ENCODE results near the gene CROT. TPM values are rescaled to one million over a fixed set of nuclear protein-coding genes. Genes with fewer than 3 reads are reported as not detected.

CROT gene
- total RNA-seq (2014; rRNA removed; shearing (Covaris generic)) (11.9 and 13.4 TPM in 2 replicates), polyA plus RNA-seq (2016; fragmentation: Nextera tagmentation; extraction: Ambion mirVana) (11.1 and 12.0 TPM in 2 replicates)

GRCh38 chr7:87345166-87345927 lies at the start of gene CROT:
TSS of gene CROT (plus strand) at chr7:87345664. CDS start at chr7:87349069, 3,405 bp downstream.
- WGBS, 2 experiments (ENCODE audit: low coverage in 1 of 2, low lambda C conversion rate in 2 of 2, missing lambda C conversion rate in 2 of 2): 2% methylated on average over 44 to 47 of the region's 53 CpGs

GRCh38 chr7:87300756-87301155 lies 44.7 kb upstream of the CROT start:
- Histone ChIP-seq H3F3A (ENCODE audit: insufficient read depth) (0 out of 2 replicates have a peak, but pooled peaks cover 4% of the 10 kb centered on the region), H3K79me2 (ENCODE audit: insufficient read depth) (no peaks in the 10 kb centered on the region), H3K4me1 (ENCODE audit: insufficient read depth) (no peaks in the 10 kb centered on the region), H3K9ac (no peak overlapping the region), H3K27me3 (replicated peaks; ENCODE audit: insufficient read depth) (peaks cover 16% of the 10 kb centered on the region), H4K20me1 (ENCODE audit: insufficient read depth) (no peaks in the 10 kb centered on the region; the same call in 1 of the 2 replicates), H3K36me3 (ENCODE audit: low read depth) (no peaks in the 10 kb centered on the region), H3K27ac (no peak overlapping the region), H3K4me3 (no peak overlapping the region), H3K9me3 (ENCODE audit: low read depth) (no peaks in the 10 kb centered on the region), H3K4me2 (ENCODE audit: unreplicated experiment) (no peak overlapping the region), H2AFZ (no peak overlapping the region), H3K9me2 (ENCODE audit: insufficient read depth) (no peaks in the 10 kb centered on the region)
- no peak for DNase-seq
- in situ Hi-C loops (cut with MboI): no loop called here
- TF ChIP-seq EZH2 (IDR thresholded peaks at IDR 0.05; ENCODE audit: insufficient read depth, poor library complexity, severe bottlenecking) (no peak), EZH2phosphoT487 (IDR thresholded peaks at IDR 0.05; ENCODE audit: insufficient read depth, low read depth) (no peak)

More at GRCh38 chr7:87345166-87345927, at the start of gene CROT:
- in situ Hi-C loops (cut with MboI): no loop called here
- Histone ChIP-seq H3F3A (ENCODE audit: insufficient read depth) (peaks cover 11% of the 10 kb centered on the region; the same call in 1 of the 2 replicates), H3K79me2 (ENCODE audit: insufficient read depth) (peaks cover 14% of the 10 kb centered on the region; the same call in 1 of the 2 replicates), H3K27ac (peak within 1 kb of the TSS; percentile 61), H2AFZ (peak within 1 kb of the TSS; percentile 96), H3K4me1 (ENCODE audit: insufficient read depth) (peaks cover 35% of the 10 kb centered on the region), H3K9me2 (ENCODE audit: insufficient read depth) (no peaks in the 10 kb centered on the region), H3K27me3 (replicated peaks; ENCODE audit: insufficient read depth) (no peaks in the 10 kb centered on the region), H3K9me3 (ENCODE audit: low read depth) (no peaks in the 10 kb centered on the region), H3K9ac (peak within 1 kb of the TSS; percentile 72), H3K36me3 (ENCODE audit: low read depth) (no peaks in the 10 kb centered on the region), H3K4me3 (peak within 1 kb of the TSS; percentile 83), H4K20me1 (ENCODE audit: insufficient read depth) (no peaks in the 10 kb centered on the region), H3K4me2 (ENCODE audit: unreplicated experiment) (peak within 1 kb of the TSS; percentile 88)
- peak; percentile 97 for DNase-seq
- no peak for TF ChIP-seq EZH2 (IDR thresholded peaks at IDR 0.05; ENCODE audit: insufficient read depth, poor library complexity, severe bottlenecking)
- no peak for TF ChIP-seq EZH2phosphoT487 (IDR thresholded peaks at IDR 0.05; ENCODE audit: insufficient read depth, low read depth)

GRCh38 chr7:87310790-87311419 lies 34.6 kb upstream of the CROT start:
- DNase-seq: peak; percentile 80
- Histone ChIP-seq H3F3A (ENCODE audit: insufficient read depth) (peaks cover 2% of the 10 kb centered on the region; the same call in 1 of the 2 replicates), H2AFZ (no peak overlapping the region), H3K9me3 (ENCODE audit: low read depth) (no peaks in the 10 kb centered on the region), H4K20me1 (ENCODE audit: insufficient read depth) (no peaks in the 10 kb centered on the region), H3K4me1 (ENCODE audit: insufficient read depth) (peaks cover 6% of the 10 kb centered on the region; the same call in 1 of the 2 replicates), H3K4me2 (ENCODE audit: unreplicated experiment) (no peak overlapping the region), H3K27me3 (replicated peaks; ENCODE audit: insufficient read depth) (no peaks in the 10 kb centered on the region; the same call in 1 of the 2 replicates), H3K79me2 (ENCODE audit: insufficient read depth) (no peaks in the 10 kb centered on the region), H3K9me2 (ENCODE audit: insufficient read depth) (no peaks in the 10 kb centered on the region), H3K27ac (no peak overlapping the region), H3K36me3 (ENCODE audit: low read depth) (no peaks in the 10 kb centered on the region), H3K4me3 (no peak overlapping the region), H3K9ac (no peak overlapping the region)
- 44% methylated on average over 4 of the region's 4 CpGs for WGBS, 2 experiments (ENCODE audit: low coverage in 1 of 2, low lambda C conversion rate in 2 of 2, missing lambda C conversion rate in 2 of 2)
- in situ Hi-C loops (cut with MboI): loop anchor here (5.0 kb wide), 1 partner anchor 111 kb away; no protein-coding TSS in a partner anchor
- no peak for TF ChIP-seq EZH2 (IDR thresholded peaks at IDR 0.05; ENCODE audit: insufficient read depth, poor library complexity, severe bottlenecking)
- TF ChIP-seq EZH2phosphoT487 (IDR thresholded peaks at IDR 0.05; ENCODE audit: insufficient read depth, low read depth): no peak

- Histone ChIP-seq H3K27me3 (replicated peaks; ENCODE audit: insufficient read depth) (no peaks in the 10 kb centered on the region; the same call in 1 of the 2 replicates), H3K9ac (no peak overlapping the region), H2AFZ (no peak overlapping the region), H4K20me1 (ENCODE audit: insufficient read depth) (no peaks in the 10 kb centered on the region), H3K36me3 (ENCODE audit: low read depth) (no peaks in the 10 kb centered on the region), H3F3A (ENCODE audit: insufficient read depth) (peaks cover 16% of the 10 kb centered on the region), H3K4me3 (no peak overlapping the region), H3K79me2 (ENCODE audit: insufficient read depth) (no peaks in the 10 kb centered on the region), H3K27ac (no peak overlapping the region), H3K4me2 (ENCODE audit: unreplicated experiment) (no peak overlapping the region), H3K9me2 (ENCODE audit: insufficient read depth) (no peaks in the 10 kb centered on the region), H3K9me3 (ENCODE audit: low read depth) (no peaks in the 10 kb centered on the region), H3K4me1 (ENCODE audit: insufficient read depth) (peaks cover 19% of the 10 kb centered on the region)
- peak; percentile 74 for DNase-seq
- WGBS, 2 experiments (ENCODE audit: low coverage in 1 of 2, low lambda C conversion rate in 2 of 2, missing lambda C conversion rate in 2 of 2): 35 to 45% methylated on average over 2 of the region's 2 CpGs
- in situ Hi-C loops (cut with MboI): loop anchor here (5.0 kb wide), 1 partner anchor 110 kb away; no protein-coding TSS in a partner anchor
- no peak for TF ChIP-seq EZH2 (IDR thresholded peaks at IDR 0.05; ENCODE audit: insufficient read depth, poor library complexity, severe bottlenecking)
- TF ChIP-seq EZH2phosphoT487 (IDR thresholded peaks at IDR 0.05; ENCODE audit: insufficient read depth, low read depth): no peak
Observed at GRCh38 chr7:87312215-87312865, 33.1 kb upstream of the CROT start.

All from GM23248 (cell line).